HG03521 (cell line): ENCODE data around the gene HIVEP3.
A peak's percentile ranks its signal among the peaks of the same experiment; 100 is the strongest.

ENCODE experiments used
- ATAC-seq: cut with Tn5 transposase; IDR thresholded peaks from one replicate; pipeline ENCODE4 v1.9.1; 2021; ENCODE audit warnings: mild to moderate bottlenecking, moderate library complexity; ENCODE audit not compliant: unreplicated experiment

Gene HIVEP3

DNA sequence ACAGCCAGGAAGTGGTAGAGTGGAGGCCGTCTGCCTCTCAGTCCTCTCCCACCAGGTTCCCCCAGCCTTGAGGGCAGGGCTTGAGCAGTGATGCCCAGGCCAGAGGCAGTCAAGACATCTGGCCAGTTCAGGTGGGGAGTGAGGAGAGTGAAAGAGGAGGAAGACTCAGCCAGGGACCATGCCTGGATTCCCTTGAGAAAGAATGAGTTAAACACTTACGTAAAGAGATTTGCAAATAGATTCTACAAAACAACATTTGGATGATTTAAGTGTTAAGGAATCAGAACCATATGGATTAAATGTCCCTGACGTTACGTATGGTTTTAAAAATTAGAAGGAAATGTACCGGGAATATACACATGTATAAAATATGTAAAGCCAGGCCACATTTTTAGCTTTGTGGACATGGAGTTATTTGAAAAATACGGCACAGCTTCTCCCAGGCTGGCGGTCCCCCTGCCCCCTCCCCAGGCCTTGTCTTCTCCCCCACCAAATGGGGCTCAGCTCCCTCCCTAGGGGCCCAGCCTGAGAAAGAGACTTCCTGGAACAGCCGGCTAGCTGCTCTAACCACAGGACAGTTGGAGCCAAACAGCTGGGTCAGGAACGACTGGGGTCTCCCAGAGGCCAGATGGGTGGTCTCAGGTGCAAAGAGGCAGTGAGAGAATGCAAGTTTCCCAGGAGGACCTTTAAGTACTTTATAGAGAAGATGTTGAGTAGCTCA lies 245.9 kb downstream of the HIVEP3 start:
- no peak for ATAC-seq

DNA sequence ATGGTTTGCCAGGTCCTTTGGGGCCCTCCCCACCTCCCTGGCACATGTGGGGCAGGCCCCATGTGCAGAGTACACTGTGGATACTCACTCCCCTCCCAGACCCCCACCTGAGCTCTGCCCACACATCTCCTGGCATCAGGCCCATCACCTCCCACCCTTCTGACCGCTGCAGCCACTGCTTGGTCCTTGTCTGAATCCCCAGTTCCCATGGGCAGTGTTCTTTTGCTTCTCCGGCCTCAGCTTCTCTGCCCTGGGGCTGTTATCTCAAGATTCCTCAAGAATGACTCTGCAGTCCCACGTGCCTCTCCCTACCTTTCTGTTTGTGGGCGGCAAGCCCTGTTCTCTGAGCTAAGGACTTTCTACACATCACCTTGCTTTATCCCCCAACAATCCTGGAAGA lies 246.5 kb downstream of the HIVEP3 start:
- ATAC-seq: no peak

DNA sequence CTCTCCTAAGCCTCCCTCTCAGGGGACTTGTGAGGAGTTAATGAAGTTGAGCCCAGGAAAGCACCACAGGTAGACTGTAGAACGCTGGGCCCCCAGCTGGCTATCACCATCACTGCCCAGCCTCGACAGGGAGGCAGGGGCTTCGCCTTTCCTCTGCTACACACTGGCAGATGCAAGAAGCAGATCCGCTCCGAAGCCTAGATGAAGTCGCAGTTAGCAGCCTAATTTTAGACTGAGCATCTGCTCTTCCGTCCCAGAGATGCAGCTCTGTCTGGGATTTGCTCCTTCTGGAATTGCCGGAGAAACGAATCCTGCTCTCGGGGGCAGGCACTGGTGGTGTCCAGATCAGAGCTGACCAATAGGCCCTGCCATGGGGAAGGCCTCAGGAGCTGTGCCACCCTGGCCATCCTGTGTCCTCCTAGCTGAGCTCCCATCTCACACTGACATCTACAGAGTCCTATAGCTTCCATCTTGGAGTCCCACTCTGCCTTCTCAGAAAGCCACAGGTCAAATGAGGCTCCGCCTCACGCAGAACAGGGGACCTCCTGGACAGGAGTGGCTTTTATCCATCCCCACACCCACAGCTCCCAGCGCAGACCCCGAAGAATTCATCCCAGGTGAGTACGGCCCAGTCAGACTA lies 247.5 kb downstream of the HIVEP3 start:
- no peak for ATAC-seq

DNA sequence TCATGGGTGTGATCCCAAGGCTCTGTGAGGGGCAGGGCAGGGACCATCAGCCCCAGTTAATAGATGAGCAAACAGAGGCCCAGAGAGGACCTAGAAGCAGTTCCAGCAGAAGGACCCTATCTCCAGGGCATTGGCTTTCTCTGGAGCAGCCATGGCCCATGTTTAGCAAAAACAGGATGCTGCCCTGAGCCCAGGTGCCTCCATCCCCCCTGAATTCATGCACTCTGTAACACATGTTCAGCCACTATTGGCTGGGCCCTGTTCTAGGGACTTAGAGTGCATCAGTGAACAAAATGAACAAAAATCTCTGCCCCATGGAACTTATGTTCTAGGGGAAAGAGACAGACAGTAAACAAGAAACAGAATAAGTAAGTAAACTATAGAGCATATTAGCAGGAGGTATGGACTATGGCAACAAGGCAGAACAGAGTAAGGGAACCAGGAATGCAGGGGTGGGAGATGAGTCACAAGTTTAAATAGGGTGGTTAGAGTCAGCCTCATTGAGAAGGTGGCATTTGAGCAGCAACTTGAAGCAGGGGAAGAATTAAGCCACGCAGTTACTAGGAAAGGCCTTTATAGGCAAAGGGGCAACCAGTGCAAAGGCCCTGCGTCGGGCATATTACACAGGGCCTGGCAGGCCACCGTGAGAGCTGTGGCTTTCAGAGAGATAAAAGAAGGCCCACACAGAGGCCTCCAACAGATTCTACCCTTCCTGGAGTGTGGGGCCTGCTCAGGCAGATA lies 248.3 kb downstream of the HIVEP3 start:
- ATAC-seq: no peak

DNA sequence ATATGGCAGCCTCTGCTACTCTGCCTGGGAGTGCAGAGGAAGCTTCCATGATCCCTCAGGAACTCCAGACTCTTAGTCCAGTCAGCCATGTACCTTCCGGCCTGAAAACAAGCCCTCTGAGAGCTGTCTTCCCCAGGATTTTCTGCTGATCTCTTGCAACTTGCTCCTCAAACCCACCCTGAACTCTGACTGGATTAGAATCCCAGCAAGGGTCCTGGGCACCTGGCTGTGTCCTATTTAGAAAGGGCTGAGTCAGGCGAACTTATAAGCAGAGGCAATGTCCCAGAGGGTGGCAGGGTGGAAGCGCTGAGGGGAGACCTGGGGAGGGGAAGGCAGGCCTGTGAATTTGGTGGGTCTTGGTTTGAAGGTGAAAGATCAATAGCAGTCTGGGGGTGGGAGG lies 249.8 kb downstream of the HIVEP3 start:
- no peak for ATAC-seq

DNA sequence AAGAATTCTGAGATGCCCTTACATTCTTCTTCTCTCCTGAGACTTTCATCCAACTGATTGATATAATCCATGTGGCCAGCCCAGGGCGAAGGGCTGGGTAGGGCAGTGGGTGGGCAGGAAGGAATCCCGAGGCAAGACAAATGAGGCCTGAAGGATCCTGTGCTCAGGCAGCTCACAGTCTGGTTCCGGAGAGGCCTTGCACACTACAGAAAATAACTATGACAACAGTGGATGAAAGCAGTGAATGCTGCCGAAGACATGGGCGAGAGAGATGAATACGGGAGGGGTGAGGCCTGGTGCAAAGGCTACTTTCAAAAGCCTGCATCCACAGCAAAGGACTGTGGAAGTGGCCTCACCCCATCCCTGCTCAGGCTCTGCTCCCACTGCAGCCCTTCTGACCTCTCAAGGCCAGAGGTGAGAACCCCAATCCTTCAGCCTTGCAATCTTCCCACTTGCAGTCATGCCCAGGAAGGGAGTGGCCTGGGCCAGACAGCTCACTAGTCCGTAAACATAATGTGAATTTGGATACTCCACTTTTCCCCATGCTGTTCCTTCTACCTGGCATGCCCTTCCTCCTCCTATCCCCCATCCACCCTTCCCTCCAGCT lies 250.6 kb downstream of the HIVEP3 start:
- ATAC-seq: no peak

DNA sequence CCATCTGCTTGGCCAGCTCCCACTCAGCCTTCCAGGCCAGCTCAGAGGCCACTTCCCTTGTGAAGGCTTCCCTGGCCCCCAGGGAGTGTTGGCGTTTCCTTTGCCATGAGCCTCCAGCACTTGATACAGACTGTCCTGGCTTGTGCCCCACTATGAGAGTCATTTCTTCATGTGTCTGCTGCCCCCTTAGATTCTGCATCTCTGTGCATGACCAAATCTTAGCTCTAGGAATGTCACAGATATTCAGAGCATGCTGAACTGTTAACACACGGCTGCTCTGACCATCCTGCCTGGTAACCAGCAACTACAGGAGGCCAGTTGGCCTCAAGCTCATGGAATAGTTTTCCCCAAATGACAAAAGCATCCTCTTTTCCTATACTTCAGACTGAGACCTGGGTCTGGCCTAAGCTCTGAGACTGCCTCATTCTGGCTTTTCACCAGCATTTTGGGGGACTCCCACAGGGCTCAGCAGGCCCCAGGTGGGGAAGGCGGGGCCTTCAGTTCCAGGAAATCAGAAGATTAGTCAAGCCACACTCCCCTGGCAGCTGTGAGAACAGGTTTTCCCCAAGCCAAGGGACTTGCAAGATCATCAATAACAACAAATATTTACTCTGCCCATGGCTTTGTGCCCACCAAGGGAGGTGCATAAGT lies 251.6 kb downstream of the HIVEP3 start:
- ATAC-seq: peak; percentile 34

DNA sequence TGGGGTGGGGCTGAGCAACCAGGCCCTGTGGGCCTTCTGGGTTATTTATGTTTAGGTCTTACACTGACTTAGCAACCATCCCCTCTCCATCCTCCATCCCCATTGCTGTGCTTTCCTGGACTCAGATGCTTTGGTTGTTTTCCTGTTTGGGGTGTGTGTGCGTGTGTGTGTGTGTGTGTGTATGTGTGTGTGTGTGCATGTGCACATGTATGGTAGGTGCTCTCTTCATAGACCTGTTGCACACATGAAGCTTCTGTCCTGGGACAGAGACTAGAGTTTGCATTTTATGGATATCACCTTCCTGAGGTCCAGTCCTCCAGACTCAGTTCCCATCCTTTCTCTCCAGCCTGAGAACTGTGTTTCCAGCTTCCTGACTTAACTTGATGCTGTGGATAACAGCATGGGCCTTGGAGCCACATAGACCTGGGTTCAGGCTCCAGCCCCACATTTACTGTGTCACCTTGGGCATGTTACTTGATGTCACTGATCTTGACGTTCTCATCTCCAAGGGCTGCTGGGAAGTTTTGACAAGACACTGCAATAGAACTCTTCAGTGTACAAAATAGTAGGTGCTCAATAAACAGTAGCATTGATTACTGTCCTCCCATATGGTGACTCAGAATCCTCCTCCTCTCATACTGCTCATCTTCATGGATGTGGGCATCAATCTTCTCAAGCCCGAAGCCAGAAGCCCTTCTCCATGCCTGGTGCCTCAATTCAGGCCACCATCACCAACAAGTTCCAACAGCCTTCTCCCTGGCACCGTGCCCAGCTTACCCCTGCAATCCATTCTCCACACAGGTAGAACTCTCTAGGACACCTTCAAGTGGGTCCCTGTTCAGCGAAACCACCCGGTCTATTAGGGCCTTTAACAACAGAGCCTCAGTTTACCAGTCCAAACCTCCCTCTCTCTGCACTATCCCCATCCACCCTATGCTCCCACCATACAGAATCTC lies 252.5 kb downstream of the HIVEP3 start:
- ATAC-seq: no peak

DNA sequence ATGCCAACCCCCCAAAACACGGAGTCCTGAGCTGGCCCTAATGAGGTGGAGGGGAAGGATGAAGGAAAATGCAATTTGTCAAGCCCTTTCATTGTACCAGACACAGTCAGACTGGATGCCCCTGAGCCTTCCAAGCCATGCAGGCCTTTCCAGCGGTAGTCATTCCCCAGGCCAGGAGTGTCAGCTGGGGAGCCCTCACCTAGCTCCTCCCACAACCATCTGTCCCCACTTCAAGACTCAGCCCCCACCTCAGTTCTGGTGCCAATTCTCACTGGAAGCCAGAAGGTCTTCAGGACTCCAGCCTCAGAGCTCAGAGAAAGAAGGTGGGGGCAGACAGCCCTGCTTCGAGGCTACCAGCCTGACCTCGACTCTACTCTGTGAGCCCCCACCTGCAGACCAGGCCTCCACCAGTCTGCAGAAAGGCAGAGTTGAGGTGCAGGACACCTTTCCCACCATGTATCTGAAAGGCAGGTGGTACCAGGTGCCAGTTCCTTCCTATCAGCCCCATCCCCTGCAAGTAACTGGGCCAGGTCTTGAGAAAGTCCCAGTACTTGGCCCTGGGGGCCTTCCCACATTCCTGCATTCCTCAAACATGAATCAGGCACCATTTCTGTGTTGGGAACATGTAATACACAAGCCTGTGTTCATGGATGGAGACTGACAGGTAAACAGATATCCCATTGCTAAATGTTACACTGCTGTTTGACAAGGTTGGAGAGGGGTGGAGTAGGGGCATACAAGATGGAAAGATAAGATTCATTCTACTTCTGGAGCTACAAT lies 253.7 kb downstream of the HIVEP3 start:
- no peak for ATAC-seq

DNA sequence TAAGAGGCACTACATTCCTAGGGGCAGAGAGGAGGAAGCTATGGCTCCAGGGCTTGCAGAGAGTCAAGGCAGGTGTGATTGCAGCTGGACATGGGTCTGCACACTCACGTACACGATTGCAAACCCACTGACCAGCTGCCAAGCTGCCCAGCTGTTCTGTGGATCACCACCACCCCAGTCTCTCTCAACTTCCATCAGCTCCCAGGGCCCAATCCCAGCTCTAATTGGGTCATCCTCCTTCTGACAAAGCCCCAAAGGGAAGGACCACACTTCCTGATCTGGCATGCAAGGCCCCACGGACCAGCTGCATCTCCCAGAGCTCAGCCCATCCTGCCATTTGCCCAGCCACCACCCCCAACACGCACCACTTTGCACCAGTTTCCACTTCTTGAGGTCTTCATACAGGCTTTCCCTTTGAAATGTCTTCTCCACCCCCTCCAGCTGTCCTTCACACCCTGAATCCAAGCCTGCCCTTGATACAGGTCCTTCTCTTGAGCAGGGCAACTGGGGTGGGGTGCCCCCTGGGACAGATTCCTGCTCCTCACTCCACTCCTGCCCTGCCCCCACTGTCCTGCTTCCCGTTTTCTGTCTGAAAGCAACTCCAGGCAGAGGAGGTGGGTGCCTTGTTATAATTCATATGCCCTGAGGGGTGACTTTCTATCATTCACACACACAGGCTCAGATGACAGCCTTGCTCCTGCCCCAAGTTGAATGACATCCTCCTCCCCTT lies 254.9 kb downstream of the HIVEP3 start:
- no peak for ATAC-seq

DNA sequence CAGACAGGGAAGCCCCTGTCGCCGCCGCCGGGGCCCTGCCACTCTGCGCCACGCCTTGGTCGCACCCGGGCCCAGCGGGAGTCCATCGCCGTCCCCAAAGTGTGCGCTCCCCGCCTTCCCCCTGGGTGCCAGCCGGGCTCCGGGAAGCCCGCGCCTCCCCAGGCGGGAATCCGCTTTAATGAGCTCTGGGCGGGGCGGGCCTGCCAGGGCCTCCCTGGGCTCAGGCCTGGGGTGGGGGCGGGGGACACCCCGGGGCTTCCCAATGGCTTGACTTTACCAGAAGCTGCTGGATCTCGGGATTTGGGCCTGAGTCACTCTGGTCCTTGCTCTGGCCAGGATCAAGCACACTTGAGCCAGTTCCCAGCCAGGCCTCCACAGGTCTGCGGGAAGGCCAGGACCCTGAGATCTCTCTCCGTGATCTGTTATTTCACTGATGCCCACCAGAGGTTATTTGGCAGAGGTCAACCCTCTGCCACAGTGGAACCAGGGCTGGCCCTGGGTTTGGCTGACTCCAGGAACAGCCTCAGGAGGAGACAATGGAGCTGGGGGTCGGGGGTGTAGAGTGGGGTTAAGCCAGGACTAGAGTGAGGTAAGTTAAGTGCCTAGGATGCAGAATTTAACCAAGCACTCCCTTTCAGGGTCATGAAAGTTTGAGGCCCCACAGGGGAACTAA lies 255.8 kb downstream of the HIVEP3 start:
- no peak for ATAC-seq

DNA sequence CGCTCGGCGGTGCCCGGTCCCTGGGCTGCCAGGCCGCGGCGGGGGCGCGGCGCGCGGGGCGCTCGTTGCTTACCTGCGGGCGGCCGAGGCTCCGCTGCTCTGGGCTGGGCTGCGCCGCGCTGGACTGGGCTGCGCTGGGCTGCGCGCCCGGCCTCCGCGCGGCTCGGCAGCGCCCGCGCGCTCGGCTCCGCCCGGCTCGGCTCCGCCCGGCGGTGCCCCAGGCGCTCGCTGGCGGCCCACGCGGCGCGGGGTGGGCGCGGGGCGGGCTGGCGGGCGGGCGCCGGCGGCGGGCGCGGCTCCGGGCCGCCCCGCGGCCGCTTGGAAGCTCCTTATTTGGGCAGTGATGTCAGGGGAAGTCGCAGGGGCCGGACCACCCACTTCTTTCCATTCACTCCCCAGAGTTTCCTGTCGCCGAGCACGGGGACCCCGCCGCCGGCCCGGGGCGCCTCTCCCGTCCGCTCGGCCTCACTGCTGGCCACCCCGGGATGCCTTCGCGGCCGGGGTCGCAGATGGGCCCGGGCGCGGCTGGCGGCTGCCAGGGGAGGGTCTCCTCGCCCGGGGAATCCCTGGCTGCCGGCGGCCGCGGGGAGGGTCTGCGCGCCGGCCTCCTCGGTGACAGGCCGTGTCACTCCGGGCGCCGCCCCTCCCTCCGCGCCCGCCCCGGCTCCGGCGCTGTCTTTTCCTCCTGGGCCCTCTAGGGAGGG lies 256.5 kb downstream of the HIVEP3 start:
- ATAC-seq: peak; percentile 59

DNA sequence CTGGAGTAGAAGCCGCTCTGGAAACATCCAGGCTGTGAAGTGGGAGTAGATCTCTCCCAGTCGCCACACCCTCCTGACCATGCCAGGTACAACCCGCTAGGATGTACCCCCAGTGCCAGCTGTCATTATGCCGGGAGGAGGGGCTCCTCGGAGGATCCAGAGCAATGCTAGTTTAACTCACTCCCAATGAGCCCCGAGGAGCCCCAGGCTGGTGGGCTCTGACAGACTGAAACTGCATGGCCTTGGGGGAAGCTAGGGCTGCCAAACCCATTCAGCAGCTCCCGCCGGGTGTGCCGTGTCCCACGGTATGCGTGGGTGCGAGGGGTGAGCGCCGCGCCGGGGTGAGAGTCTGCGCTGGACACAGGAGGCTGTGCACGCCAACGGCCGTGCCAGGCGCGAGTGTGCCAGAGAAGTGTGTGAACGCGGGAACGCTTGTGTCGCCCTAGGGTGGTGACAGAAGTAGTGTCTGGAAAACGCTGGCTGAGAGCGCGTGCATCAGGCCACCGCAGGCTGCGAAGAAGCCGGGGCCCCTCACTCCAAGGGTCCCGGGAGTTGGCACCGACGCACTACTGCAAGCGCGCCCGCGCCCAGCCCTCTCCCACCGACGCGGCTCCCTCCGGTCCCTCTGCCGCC lies 257.2 kb downstream of the HIVEP3 start:
- no peak for ATAC-seq

DNA sequence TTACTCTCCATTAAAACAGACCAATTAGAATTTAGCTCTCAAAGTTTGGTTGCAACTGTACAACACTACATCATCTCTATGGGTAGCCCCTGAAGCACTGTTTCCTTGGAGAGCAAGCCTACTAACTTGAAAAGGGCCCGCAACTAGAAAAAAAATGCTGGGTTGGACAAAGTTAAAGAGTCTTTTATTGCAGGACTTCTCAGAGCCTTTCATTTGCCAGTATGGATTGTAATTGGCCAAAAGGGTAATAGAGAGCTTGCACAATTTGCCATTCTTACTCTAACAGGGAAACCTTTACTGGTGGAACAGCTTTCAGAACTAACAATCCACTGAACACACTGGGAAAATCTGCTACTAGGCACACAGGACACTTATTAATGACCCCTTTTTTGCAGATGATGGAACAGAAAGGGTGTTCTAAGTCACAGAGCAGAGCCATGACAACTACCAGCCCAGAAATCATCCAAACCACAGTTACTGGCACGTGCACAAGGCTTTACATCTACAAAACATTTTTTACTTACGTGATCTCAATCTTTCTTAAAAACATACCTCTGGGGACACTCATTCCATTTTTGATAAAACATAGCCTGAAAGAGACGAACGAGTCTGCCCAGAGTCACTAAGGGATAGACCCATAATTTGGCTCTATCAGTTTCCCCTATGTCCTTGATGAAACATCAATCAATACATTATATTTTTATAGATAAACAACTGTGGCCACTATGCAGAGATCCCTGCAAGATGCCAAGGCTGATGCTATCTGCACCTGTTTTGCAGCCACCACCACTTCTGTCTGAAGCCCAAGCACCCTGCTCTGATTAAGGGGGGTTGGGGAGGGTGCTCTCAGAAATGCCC lies 257.9 kb downstream of the HIVEP3 start:
- ATAC-seq: no peak

DNA sequence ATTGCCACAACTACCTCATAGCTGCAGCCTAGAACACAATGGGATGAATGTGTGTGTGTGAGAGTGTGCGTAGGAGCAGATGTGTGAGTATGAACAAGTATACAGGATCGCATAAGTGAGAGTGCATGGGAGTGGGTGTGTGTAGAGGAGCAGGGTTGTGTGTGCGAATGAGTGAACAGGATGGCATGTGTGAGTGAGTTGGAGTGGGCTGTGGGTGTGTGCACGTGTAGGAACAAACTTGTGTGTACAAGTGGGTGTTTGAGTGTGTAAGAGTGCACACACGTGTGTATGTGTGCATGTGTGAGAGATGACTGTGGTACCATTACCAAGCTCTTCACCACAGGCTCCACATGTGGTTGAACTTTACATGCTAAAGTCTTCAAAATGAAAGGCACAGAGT lies 258.8 kb downstream of the HIVEP3 start:
- ATAC-seq: no peak

DNA sequence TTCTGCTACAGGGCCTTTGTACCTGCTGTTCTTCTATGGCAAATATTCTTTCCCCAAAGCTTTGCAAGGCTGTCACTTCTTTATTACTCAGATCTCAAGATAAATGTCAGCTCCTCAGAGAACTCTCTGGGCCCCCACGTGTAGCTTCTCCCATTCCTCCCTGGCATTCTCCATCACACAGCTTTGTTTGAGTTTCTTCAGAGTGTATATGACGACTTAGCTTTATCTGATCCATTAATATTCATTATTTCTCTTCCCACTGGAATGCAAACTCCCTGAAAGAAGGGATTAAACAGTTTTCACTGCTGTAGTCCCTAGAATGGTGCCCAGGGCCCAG lies 259.6 kb downstream of the HIVEP3 start:
- no peak for ATAC-seq
